ENCODE data around the gene DCTD. TPM values are rescaled to one million over a fixed set of nuclear protein-coding genes. Genes with fewer than 3 reads are reported as not detected.

The DCTD gene
- total RNA-seq, 1 donor from 2014 or later: 120 TPM

- DNase-seq (ENCODE audit: low read depth, low spot score): no peak
- Mint-ChIP-seq H3K27ac (ENCODE audit: unreplicated experiment) (peak overlapping the region; percentile 94), H3K9me3 (no peaks in the 10 kb centered on the region), H3K27me3 (ENCODE audit: low read depth) (no peaks in the 10 kb centered on the region), H3K4me3 (peak overlapping the region; percentile 45), H3K36me3 (ENCODE audit: low read depth) (no peaks in the 10 kb centered on the region), H3K4me1 (peaks cover 61% of the 10 kb centered on the region)
- TF ChIP-seq CTCF (conservative IDR thresholded peaks at IDR 0.05): no peak
Measured at GRCh38 chr4:182874797-182875345, 42.3 kb downstream of the DCTD start.

- Mint-ChIP-seq H3K9me3 (no peaks in the 10 kb centered on the region), H3K27ac (ENCODE audit: unreplicated experiment) (no peak overlapping the region), H3K36me3 (ENCODE audit: low read depth) (no peaks in the 10 kb centered on the region), H3K27me3 (ENCODE audit: low read depth) (no peaks in the 10 kb centered on the region), H3K4me3 (no peak overlapping the region), H3K4me1 (peaks cover 58% of the 10 kb centered on the region)
- no peak for TF ChIP-seq CTCF (conservative IDR thresholded peaks at IDR 0.05)
- DNase-seq (ENCODE audit: low read depth, low spot score): no peak
Measured at GRCh38 chr4:182874304-182874751, 42.9 kb downstream of the DCTD start.

GRCh38 chr4:182873726-182874125 lies 43.5 kb downstream of the DCTD start:
- Mint-ChIP-seq H3K4me3 (no peak overlapping the region), H3K4me1 (peaks cover 58% of the 10 kb centered on the region), H3K36me3 (ENCODE audit: low read depth) (no peaks in the 10 kb centered on the region), H3K27me3 (ENCODE audit: low read depth) (no peaks in the 10 kb centered on the region), H3K27ac (ENCODE audit: unreplicated experiment) (peak overlapping the region; percentile 73), H3K9me3 (no peaks in the 10 kb centered on the region)
- no peak for DNase-seq (ENCODE audit: low read depth, low spot score)
- no peak for TF ChIP-seq CTCF (conservative IDR thresholded peaks at IDR 0.05)

GRCh38 chr4:182873289-182873688 lies 43.9 kb downstream of the DCTD start:
- Mint-ChIP-seq H3K4me3 (no peak overlapping the region), H3K4me1 (peaks cover 54% of the 10 kb centered on the region), H3K36me3 (ENCODE audit: low read depth) (no peaks in the 10 kb centered on the region), H3K27ac (ENCODE audit: unreplicated experiment) (no peak overlapping the region), H3K27me3 (ENCODE audit: low read depth) (no peaks in the 10 kb centered on the region), H3K9me3 (no peaks in the 10 kb centered on the region)
- DNase-seq (ENCODE audit: low read depth, low spot score): no peak
- no peak for TF ChIP-seq CTCF (conservative IDR thresholded peaks at IDR 0.05)

GRCh38 chr4:182872886-182873285 lies 44.3 kb downstream of the DCTD start:
- H3K27ac Mint-ChIP-seq (ENCODE audit: unreplicated experiment): no peak overlapping the region
- TF ChIP-seq CTCF (conservative IDR thresholded peaks at IDR 0.05): no peak
- no peaks in the 10 kb centered on the region for H3K9me3 Mint-ChIP-seq
- no peak for DNase-seq (ENCODE audit: low read depth, low spot score)
- H3K27me3 Mint-ChIP-seq (ENCODE audit: low read depth): no peaks in the 10 kb centered on the region
- H3K36me3 Mint-ChIP-seq (ENCODE audit: low read depth): no peaks in the 10 kb centered on the region
- no peak overlapping the region for H3K4me3 Mint-ChIP-seq
- peaks cover 50% of the 10 kb centered on the region for H3K4me1 Mint-ChIP-seq

Measured in neural crest cell (in vitro differentiated cells).